ENCODE results near the gene APOL1.

The APOL1 gene

DNA sequence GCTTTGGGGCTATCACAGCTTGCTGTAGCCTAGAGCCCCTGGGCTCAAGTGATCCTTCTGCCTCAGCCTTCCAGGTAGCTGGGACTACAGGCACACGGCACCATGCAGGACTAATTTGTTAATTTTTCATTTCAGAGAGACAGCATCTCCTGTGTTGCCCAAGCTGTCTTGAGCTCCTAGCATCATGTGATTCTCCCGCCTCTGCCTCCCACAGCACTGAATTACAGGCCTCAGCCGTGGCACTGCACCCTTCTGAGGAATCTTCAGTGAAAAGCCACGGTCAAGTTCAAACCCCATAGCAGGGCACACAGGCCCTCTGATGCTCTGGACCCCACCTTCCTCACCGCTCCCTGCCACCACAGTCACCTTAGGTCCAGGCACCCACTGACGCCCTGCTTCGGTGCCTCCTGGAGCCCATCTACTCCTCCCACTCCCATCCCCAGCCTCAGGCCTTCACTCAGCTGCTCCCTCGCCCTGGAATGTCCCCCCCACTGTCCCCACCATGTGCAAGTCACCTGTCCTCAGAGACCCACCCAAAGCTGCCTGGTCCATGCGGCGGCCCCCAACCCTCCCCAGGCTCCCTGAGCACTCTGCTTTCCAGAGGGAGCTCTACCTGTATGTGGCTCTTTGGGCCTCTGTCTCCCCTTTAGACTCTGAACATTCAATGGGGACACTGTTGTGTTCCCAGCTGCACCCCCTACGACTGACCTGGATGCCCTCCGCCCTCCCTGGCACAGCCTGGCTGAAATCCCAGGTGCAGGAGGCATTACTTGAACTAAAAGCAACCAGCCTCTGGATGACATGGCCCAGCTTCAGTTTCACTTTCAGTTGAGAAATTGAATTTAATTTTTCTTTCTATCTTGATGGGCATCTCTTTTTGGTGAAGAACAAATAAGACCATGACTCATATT, 15.2 kb upstream of the APOL1 start:
- Histone ChIP-seq H4K20me1 (ENCODE audit: insufficient read depth, low read length) (no peaks in the 10 kb centered on the region), H2AFZ (ENCODE audit: low read length) (no peak overlapping the region), H3K4me2 (ENCODE audit: low read length) (peak overlapping the region; percentile 97), H3K27ac (ENCODE audit: low read depth, low read length, poor library complexity, severe bottlenecking) (peak overlapping the region; percentile 83), H3F3A (ENCODE audit: insufficient read depth, low read length) (no peaks in the 10 kb centered on the region), H3K9me2 (ENCODE audit: low read depth, low read length) (no peaks in the 10 kb centered on the region), H3K79me2 (ENCODE audit: insufficient read depth, low read length) (peaks cover 12% of the 10 kb centered on the region; the same call in 1 of the 2 replicates), H3K9ac (ENCODE audit: low read length) (peak overlapping the region; percentile 97), H3K9me3 (ENCODE audit: low read length) (no peaks in the 10 kb centered on the region), H3K4me3 (ENCODE audit: low read depth, low read length, poor library complexity, severe bottlenecking) (peak overlapping the region; percentile 98), H3K4me1 (ENCODE audit: insufficient read depth, low read length, severe bottlenecking) (peaks cover 34% of the 10 kb centered on the region), H3K36me3 (ENCODE audit: insufficient read depth, low read length) (peaks cover 28% of the 10 kb centered on the region), H3K27me3 (ENCODE audit: insufficient read depth, low read length) (no peaks in the 10 kb centered on the region)
- no peak for TF ChIP-seq EZH2 (IDR thresholded peaks at IDR 0.05; ENCODE audit: borderline replicate concordance, low read length)
- TF ChIP-seq, protein P1, sequence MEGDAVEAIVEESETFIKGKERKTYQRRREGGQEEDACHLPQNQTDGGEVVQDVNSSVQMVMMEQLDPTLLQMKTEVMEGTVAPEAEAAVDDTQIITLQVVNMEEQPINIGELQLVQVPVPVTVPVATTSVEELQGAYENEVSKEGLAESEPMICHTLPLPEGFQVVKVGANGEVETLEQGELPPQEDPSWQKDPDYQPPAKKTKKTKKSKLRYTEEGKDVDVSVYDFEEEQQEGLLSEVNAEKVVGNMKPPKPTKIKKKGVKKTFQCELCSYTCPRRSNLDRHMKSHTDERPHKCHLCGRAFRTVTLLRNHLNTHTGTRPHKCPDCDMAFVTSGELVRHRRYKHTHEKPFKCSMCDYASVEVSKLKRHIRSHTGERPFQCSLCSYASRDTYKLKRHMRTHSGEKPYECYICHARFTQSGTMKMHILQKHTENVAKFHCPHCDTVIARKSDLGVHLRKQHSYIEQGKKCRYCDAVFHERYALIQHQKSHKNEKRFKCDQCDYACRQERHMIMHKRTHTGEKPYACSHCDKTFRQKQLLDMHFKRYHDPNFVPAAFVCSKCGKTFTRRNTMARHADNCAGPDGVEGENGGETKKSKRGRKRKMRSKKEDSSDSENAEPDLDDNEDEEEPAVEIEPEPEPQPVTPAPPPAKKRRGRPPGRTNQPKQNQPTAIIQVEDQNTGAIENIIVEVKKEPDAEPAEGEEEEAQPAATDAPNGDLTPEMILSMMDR (IDR thresholded peaks at IDR 0.05; ENCODE audit: low read length), result no peak

DNA sequence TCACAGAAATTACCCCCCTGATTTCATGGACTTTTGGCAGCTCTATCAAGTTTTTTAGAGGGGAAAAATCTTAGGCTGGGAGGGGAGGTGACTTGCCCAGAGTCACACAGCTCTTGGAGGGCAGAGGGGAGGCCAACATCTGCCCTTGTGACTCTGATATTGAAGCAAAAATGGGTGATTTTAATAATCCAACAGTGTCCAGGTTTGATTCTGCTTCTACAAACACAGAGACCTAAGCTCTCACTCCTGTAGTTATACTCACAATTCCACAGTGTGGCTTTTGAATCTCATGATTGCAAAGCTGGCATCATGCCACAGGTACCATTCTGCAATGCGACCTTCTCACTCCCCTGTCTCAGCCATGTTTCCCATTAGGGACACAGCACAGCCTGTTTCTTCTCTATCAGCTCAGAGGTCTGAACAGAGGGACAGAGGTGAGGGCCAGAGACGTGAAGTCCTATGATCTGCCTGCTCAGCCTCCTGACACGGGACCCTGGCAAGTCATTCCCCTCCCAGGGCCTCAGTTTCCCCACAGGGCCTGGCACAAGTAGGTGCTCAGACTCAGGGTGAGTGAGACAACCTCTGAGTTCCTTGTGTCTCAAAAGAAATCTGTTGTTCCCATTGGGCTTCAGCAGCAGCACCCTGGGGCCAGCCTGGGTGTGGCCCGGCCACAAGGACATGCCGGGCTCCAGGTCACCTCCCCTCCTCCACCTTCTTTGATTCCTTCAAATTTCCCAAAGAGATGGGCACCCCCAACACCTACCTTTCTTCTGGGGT, 14.4 kb upstream of the APOL1 start:
- Histone ChIP-seq H2AFZ (ENCODE audit: low read length) (no peak overlapping the region), H3K4me3 (ENCODE audit: low read depth, low read length, poor library complexity, severe bottlenecking) (peak overlapping the region; percentile 98), H3K9me3 (ENCODE audit: low read length) (no peaks in the 10 kb centered on the region), H3F3A (ENCODE audit: insufficient read depth, low read length) (no peaks in the 10 kb centered on the region), H3K4me1 (ENCODE audit: insufficient read depth, low read length, severe bottlenecking) (peaks cover 27% of the 10 kb centered on the region), H3K27me3 (ENCODE audit: insufficient read depth, low read length) (no peaks in the 10 kb centered on the region), H3K27ac (ENCODE audit: low read depth, low read length, poor library complexity, severe bottlenecking) (peak overlapping the region; percentile 83), H4K20me1 (ENCODE audit: insufficient read depth, low read length) (no peaks in the 10 kb centered on the region), H3K79me2 (ENCODE audit: insufficient read depth, low read length) (peaks cover 12% of the 10 kb centered on the region; the same call in 1 of the 2 replicates), H3K9ac (ENCODE audit: low read length) (peak overlapping the region; percentile 97), H3K9me2 (ENCODE audit: low read depth, low read length) (no peaks in the 10 kb centered on the region), H3K36me3 (ENCODE audit: insufficient read depth, low read length) (peaks cover 19% of the 10 kb centered on the region), H3K4me2 (ENCODE audit: low read length) (peak overlapping the region; percentile 97)
- no peak for TF ChIP-seq EZH2 (IDR thresholded peaks at IDR 0.05; ENCODE audit: borderline replicate concordance, low read length)
- TF ChIP-seq, protein P1 (IDR thresholded peaks at IDR 0.05; ENCODE audit: low read length), result no peak

DNA sequence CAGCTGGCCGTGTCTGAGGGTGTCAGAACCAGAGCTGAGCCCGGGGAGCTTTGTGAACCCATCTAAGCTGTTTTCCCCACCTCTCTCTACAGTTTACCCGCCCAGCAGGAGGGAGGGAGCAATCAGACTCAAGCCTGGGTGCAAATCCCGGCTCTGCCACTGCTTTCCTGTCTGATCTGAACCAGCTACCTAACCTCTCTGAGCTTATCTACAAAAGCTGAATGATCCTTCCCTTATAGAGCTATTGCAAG, 13.9 kb upstream of the APOL1 start:
- Histone ChIP-seq H3K9me3 (ENCODE audit: low read length) (no peaks in the 10 kb centered on the region), H3K79me2 (ENCODE audit: insufficient read depth, low read length) (peaks cover 12% of the 10 kb centered on the region; the same call in 1 of the 2 replicates), H3K27me3 (ENCODE audit: insufficient read depth, low read length) (no peaks in the 10 kb centered on the region), H3K9me2 (ENCODE audit: low read depth, low read length) (no peaks in the 10 kb centered on the region), H3K4me3 (ENCODE audit: low read depth, low read length, poor library complexity, severe bottlenecking) (peak overlapping the region; percentile 98), H3K27ac (ENCODE audit: low read depth, low read length, poor library complexity, severe bottlenecking) (peak overlapping the region; percentile 83), H3K9ac (ENCODE audit: low read length) (peak overlapping the region; percentile 97), H3F3A (ENCODE audit: insufficient read depth, low read length) (no peaks in the 10 kb centered on the region), H3K4me2 (ENCODE audit: low read length) (peak overlapping the region; percentile 97), H3K36me3 (ENCODE audit: insufficient read depth, low read length) (peaks cover 18% of the 10 kb centered on the region), H2AFZ (ENCODE audit: low read length) (no peak overlapping the region), H4K20me1 (ENCODE audit: insufficient read depth, low read length) (no peaks in the 10 kb centered on the region), H3K4me1 (ENCODE audit: insufficient read depth, low read length, severe bottlenecking) (peaks cover 27% of the 10 kb centered on the region)
- TF ChIP-seq, protein P1 (IDR thresholded peaks at IDR 0.05; ENCODE audit: low read length), result no peak
- no peak for TF ChIP-seq EZH2 (IDR thresholded peaks at IDR 0.05; ENCODE audit: borderline replicate concordance, low read length)
